Mesendoderm (in vitro differentiated cells): ENCODE data around the gene BDNF.

Experiments used
- DNase-seq: peaks from one replicate; pipeline ENCODE4 v3.0.0; 2013
- H2AK5ac ChIP-seq: 2 replicates; pipeline ENCODE4 v1.6.1; 2013; ENCODE audit warnings: low read length, inconsistent platforms
- H2BK120ac ChIP-seq: 2 replicates; pipeline ENCODE4 v1.6.1; 2013; ENCODE audit warnings: low read depth, mild to moderate bottlenecking, low read length, moderate library complexity, mixed read lengths
- H2BK15ac ChIP-seq: replicated peaks from 2 replicates; pipeline ENCODE4 v1.6.1; 2013; ENCODE audit warnings: low read depth, mild to moderate bottlenecking, moderate library complexity
- H2BK5ac ChIP-seq: 2 replicates; pipeline ENCODE4 v1.6.1; 2013; ENCODE audit warnings: low read length, inconsistent platforms
- H3K18ac ChIP-seq: 2 replicates; pipeline ENCODE4 v1.6.1; 2013; ENCODE audit warnings: mild to moderate bottlenecking, low read length, mixed read lengths
- H3K23ac ChIP-seq: one replicate; pipeline ENCODE4 v1.6.1; 2013; ENCODE audit warnings: low read length
- H3K27ac ChIP-seq: 2 replicates; pipeline ENCODE4 v1.5.1; 2013; ENCODE audit warnings: low read depth, mild to moderate bottlenecking, inconsistent platforms, low read length, moderate library complexity
- H3K27me3 ChIP-seq: 2 replicates; pipeline ENCODE4 v1.6.1; 2013; ENCODE audit warnings: low read length, control low read depth, mild to moderate bottlenecking, inconsistent platforms; ENCODE audit not compliant: insufficient read depth, poor library complexity
- H3K36me3 ChIP-seq: 2 replicates; pipeline ENCODE4 v1.6.1; 2013; ENCODE audit warnings: low read length, inconsistent platforms; ENCODE audit not compliant: control insufficient read depth, insufficient read depth
- H3K4ac ChIP-seq: one replicate; pipeline ENCODE4 v1.6.1; 2013; ENCODE audit warnings: low read depth, mild to moderate bottlenecking, low read length, moderate library complexity
- H3K4me1 ChIP-seq: 2 replicates; pipeline ENCODE4 v1.6.1; 2013; ENCODE audit warnings: low read depth, low read length, inconsistent platforms; ENCODE audit not compliant: control insufficient read depth
- H3K4me2 ChIP-seq: 2 replicates; pipeline ENCODE4 v1.6.1; 2013; ENCODE audit warnings: low read length
- H3K4me3 ChIP-seq: 2 replicates; pipeline ENCODE4 v1.5.1; 2013; ENCODE audit warnings: mild to moderate bottlenecking, low read length
- H3K56ac ChIP-seq: one replicate; pipeline ENCODE4 v1.6.1; 2013; ENCODE audit warnings: low read length
- H3K79me1 ChIP-seq: 2 replicates; pipeline ENCODE4 v1.6.1; 2013; ENCODE audit warnings: low read length, inconsistent platforms
- H3K79me2 ChIP-seq: 2 replicates; pipeline ENCODE4 v1.6.1; 2013; ENCODE audit warnings: mild to moderate bottlenecking, low read length; ENCODE audit not compliant: control insufficient read depth, insufficient read depth
- H3K9ac ChIP-seq: 2 replicates; pipeline ENCODE4 v1.6.1; 2013; ENCODE audit warnings: low read length, inconsistent platforms
- H4K5ac ChIP-seq: one replicate; pipeline ENCODE4 v1.6.1; 2013; ENCODE audit warnings: low read length
- H4K8ac ChIP-seq: one replicate; pipeline ENCODE4 v1.6.1; 2013; ENCODE audit warnings: low read depth, mild to moderate bottlenecking, control low read depth, low read length, moderate library complexity
- WGBS: extraction: QIAGEN DNeasy Blood & Tissue Kit; methylation state at CpG from one replicate; pipeline ENCODE4 v1.1.7; 2013; ENCODE audit warnings: low lambda C conversion rate, missing lambda C conversion rate; ENCODE audit not compliant: insufficient coverage; ENCODE audit errors: extremely low coverage; 5-methylcytosine and 5-hydroxymethylcytosine counted together

The BDNF gene

GRCh38 chr11:27719546-27719925 is 19.3 kb upstream of the BDNF start:
- Histone ChIP-seq H2BK15ac (no peak overlapping the region), H3K9ac (peak overlapping the region; percentile 71), H3K18ac (peak overlapping the region; percentile 98), H3K79me1 (no peaks in the 10 kb centered on the region), H3K23ac (no peak overlapping the region), H2BK5ac (no peak overlapping the region), H3K4ac (peak overlapping the region; percentile 8), H3K27ac (peak overlapping the region; percentile 94), H2BK120ac (no peak overlapping the region), H3K4me1 (peaks cover 3% of the 10 kb centered on the region), H2AK5ac (no peak overlapping the region), H3K4me2 (peak overlapping the region; percentile 72), H3K56ac (peak overlapping the region; percentile 88), H3K27me3 (peaks cover 17% of the 10 kb centered on the region), H3K36me3 (no peaks in the 10 kb centered on the region), H4K8ac (no peak overlapping the region), H4K5ac (no peak overlapping the region), H3K79me2 (no peaks in the 10 kb centered on the region), H3K4me3 (peak overlapping the region; percentile 58)
- no peak for DNase-seq
- no CpG with 5 or more reads among the region's 16 CpGs for WGBS

- Histone ChIP-seq H3K4me3 (peak overlapping the region; percentile 58), H3K4ac (peak overlapping the region; percentile 8), H2BK120ac (peak overlapping the region; percentile 33), H3K56ac (peak overlapping the region; percentile 88), H3K79me2 (no peaks in the 10 kb centered on the region), H3K9ac (peak overlapping the region; percentile 71), H2BK15ac (no peak overlapping the region), H3K27ac (peak overlapping the region; percentile 94), H3K23ac (peak overlapping the region; percentile 7), H2AK5ac (no peak overlapping the region), H3K79me1 (no peaks in the 10 kb centered on the region), H2BK5ac (no peak overlapping the region), H3K27me3 (peaks cover 17% of the 10 kb centered on the region), H4K8ac (peak overlapping the region; percentile 59), H4K5ac (no peak overlapping the region), H3K18ac (peak overlapping the region; percentile 98), H3K4me1 (peaks cover 3% of the 10 kb centered on the region), H3K4me2 (peak overlapping the region; percentile 72), H3K36me3 (no peaks in the 10 kb centered on the region)
- WGBS, result no CpG with 5 or more reads among the region's 52 CpGs
- peak; percentile 91 for DNase-seq
These were observed 18.7 kb upstream of the BDNF start for GRCh38 chr11:27718863-27719545.

- no CpG with 5 or more reads among the region's 30 CpGs for WGBS
- Histone ChIP-seq H4K8ac (no peak overlapping the region), H2AK5ac (no peak overlapping the region), H3K27me3 (peaks cover 13% of the 10 kb centered on the region), H3K9ac (peak overlapping the region; percentile 71), H3K4me2 (peak overlapping the region; percentile 72), H3K4me1 (peaks cover 3% of the 10 kb centered on the region), H3K79me1 (no peaks in the 10 kb centered on the region), H3K4me3 (peak overlapping the region; percentile 58), H3K79me2 (no peaks in the 10 kb centered on the region), H3K56ac (peak overlapping the region; percentile 88), H2BK120ac (peak overlapping the region; percentile 33), H2BK15ac (no peak overlapping the region), H2BK5ac (no peak overlapping the region), H3K23ac (no peak overlapping the region), H3K36me3 (no peaks in the 10 kb centered on the region), H3K4ac (no peak overlapping the region), H3K18ac (peak overlapping the region; percentile 98), H4K5ac (no peak overlapping the region), H3K27ac (peak overlapping the region; percentile 94)
- peak; percentile 95 for DNase-seq
These were observed 18.1 kb upstream of the BDNF start for GRCh38 chr11:27718346-27718862.

GRCh38 chr11:27717801-27718229 is 17.6 kb upstream of the BDNF start:
- H3K79me1 ChIP-seq, result no peaks in the 10 kb centered on the region
- H4K8ac ChIP-seq, result no peak overlapping the region
- H3K4me1 ChIP-seq, result peaks cover 3% of the 10 kb centered on the region
- H3K4ac ChIP-seq, result no peak overlapping the region
- H3K56ac ChIP-seq, result peak overlapping the region; percentile 40
- H2BK5ac ChIP-seq, result no peak overlapping the region
- no CpG with 5 or more reads among the region's 8 CpGs for WGBS
- H3K27me3 ChIP-seq, result peaks cover 12% of the 10 kb centered on the region
- peak; percentile 77 for DNase-seq
- H3K9ac ChIP-seq, result peak overlapping the region; percentile 33
- no peak overlapping the region for H4K5ac ChIP-seq
- H3K18ac ChIP-seq, result peak overlapping the region; percentile 95
- no peak overlapping the region for H3K27ac ChIP-seq
- H2BK15ac ChIP-seq, result no peak overlapping the region
- peak overlapping the region; percentile 25 for H3K4me2 ChIP-seq
- peak overlapping the region; percentile 9 for H3K4me3 ChIP-seq
- H3K36me3 ChIP-seq, result no peaks in the 10 kb centered on the region
- no peaks in the 10 kb centered on the region for H3K79me2 ChIP-seq
- no peak overlapping the region for H3K23ac ChIP-seq
- H2AK5ac ChIP-seq, result no peak overlapping the region
- H2BK120ac ChIP-seq, result no peak overlapping the region

- Histone ChIP-seq H3K4me3 (no peak overlapping the region), H2BK5ac (no peak overlapping the region), H2BK15ac (no peak overlapping the region), H3K36me3 (no peaks in the 10 kb centered on the region), H3K56ac (no peak overlapping the region), H3K4me1 (peaks cover 3% of the 10 kb centered on the region), H3K79me2 (no peaks in the 10 kb centered on the region), H2BK120ac (no peak overlapping the region), H3K27me3 (peaks cover 12% of the 10 kb centered on the region), H3K27ac (no peak overlapping the region), H2AK5ac (no peak overlapping the region), H4K5ac (no peak overlapping the region), H3K18ac (no peak overlapping the region), H3K23ac (no peak overlapping the region), H3K9ac (no peak overlapping the region), H3K79me1 (no peaks in the 10 kb centered on the region), H4K8ac (no peak overlapping the region), H3K4me2 (no peak overlapping the region), H3K4ac (no peak overlapping the region)
- no peak for DNase-seq
These were observed 17.1 kb upstream of the BDNF start for GRCh38 chr11:27717377-27717776.
